ENCODE results near the gene GOLGB1.

DNA sequence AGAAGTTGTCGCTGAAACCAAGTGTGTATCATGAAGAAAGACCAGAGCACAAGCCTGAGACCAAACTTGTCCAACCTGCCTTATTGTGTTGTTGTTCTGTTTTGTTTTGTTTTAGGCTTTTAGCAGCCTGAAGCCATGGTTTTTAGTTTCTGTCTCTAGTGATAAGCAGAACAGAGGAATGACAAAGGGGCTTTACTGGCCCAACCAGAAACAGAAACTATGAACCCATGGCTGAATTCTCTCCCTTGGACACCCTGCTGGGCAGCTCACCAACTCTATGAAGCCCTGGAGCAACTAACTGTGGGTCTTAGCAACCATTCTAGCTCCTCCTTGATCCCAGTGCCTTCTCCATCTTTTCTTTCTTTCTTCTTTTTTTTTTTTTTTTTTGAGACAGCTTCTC lies 119.2 kb downstream of the GOLGB1 start:
- TF ChIP-seq, protein P1, sequence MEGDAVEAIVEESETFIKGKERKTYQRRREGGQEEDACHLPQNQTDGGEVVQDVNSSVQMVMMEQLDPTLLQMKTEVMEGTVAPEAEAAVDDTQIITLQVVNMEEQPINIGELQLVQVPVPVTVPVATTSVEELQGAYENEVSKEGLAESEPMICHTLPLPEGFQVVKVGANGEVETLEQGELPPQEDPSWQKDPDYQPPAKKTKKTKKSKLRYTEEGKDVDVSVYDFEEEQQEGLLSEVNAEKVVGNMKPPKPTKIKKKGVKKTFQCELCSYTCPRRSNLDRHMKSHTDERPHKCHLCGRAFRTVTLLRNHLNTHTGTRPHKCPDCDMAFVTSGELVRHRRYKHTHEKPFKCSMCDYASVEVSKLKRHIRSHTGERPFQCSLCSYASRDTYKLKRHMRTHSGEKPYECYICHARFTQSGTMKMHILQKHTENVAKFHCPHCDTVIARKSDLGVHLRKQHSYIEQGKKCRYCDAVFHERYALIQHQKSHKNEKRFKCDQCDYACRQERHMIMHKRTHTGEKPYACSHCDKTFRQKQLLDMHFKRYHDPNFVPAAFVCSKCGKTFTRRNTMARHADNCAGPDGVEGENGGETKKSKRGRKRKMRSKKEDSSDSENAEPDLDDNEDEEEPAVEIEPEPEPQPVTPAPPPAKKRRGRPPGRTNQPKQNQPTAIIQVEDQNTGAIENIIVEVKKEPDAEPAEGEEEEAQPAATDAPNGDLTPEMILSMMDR (IDR thresholded peaks at IDR 0.05 in 8 of 11, conservative IDR thresholded peaks at IDR 0.05 in 3 of 11): no peak
- no peak for TF ChIP-seq POLR2A (IDR thresholded peaks at IDR 0.05)
